Lung (tissue), 12 donors: ENCODE results near the gene SIX1. TPM values are rescaled to one million over a fixed set of nuclear protein-coding genes. Genes with fewer than 3 reads are reported as not detected.

Experiments
- ATAC-seq: fragments of 200-7000 bp; cut with Tn5 transposase; one replicate; pipeline ENCODE4 v1.9.1; 2020; ENCODE audit warnings: moderate number of reproducible peaks; ENCODE audit not compliant: insufficient read depth, low FRiP score
- DNase-seq, 3 donors: peaks; one replicate each; pipeline ENCODE4 v3.0.0-alpha.2; 2013 to 2017
- H3K27ac ChIP-seq, 2 donors: one replicate each; pipeline ENCODE4 v1.5.1; 2013; ENCODE audit warnings: mild to moderate bottlenecking in 2 of 2, moderate library complexity in 2 of 2, control low read depth in 1 of 2, inconsistent platforms in 1 of 2, low read depth in 1 of 2, low read length in 1 of 2
- H3K27me3 ChIP-seq, 3 donors: one replicate each; pipeline ENCODE4 v1.5.1; 2013; ENCODE audit warnings: low read length in 2 of 3; ENCODE audit not compliant: control insufficient read depth in 3 of 3, insufficient read depth in 3 of 3
- H3K36me3 ChIP-seq, 4 donors: one replicate each; pipeline ENCODE4 v1.5.1; 2013; ENCODE audit warnings: low read length in 4 of 4, mild to moderate bottlenecking in 1 of 4, moderate library complexity in 1 of 4; ENCODE audit not compliant: control insufficient read depth in 4 of 4, insufficient read depth in 4 of 4
- H3K4me1 ChIP-seq, 5 donors: one replicate each; pipeline ENCODE4 v1.5.1; 2013; ENCODE audit warnings: low read length in 5 of 5, mild to moderate bottlenecking in 2 of 5, moderate library complexity in 1 of 5; ENCODE audit not compliant: control insufficient read depth in 5 of 5, insufficient read depth in 5 of 5
- H3K4me3 ChIP-seq: one replicate; pipeline ENCODE4 v1.5.1; 2013; ENCODE audit warnings: mild to moderate bottlenecking, control low read depth, moderate library complexity
- H3K9ac ChIP-seq, 2 donors: one replicate each; pipeline ENCODE4 v1.5.1; 2013; ENCODE audit warnings: low read length in 2 of 2, control low read depth in 1 of 2; ENCODE audit not compliant: insufficient read depth in 1 of 2
- H3K9me3 ChIP-seq, 4 donors: one replicate each; pipeline ENCODE4 v1.5.1; 2013; ENCODE audit warnings: low read length in 3 of 4, mild to moderate bottlenecking in 1 of 4, moderate library complexity in 1 of 4; ENCODE audit not compliant: control insufficient read depth in 4 of 4, insufficient read depth in 3 of 4
- CTCF ChIP-seq: IDR thresholded peaks from 2 replicates; pipeline ENCODE4 v1.5.1; 2012; ENCODE audit warnings: mild to moderate bottlenecking; ENCODE audit errors: control extremely low read depth, extremely low read depth
- WGBS, 2 donors: extraction: QIAGEN DNeasy Blood & Tissue Kit; methylation state at CpG; one replicate each; pipeline ENCODE4 v1.1.7; 2013; 5-methylcytosine and 5-hydroxymethylcytosine counted together
- polyA plus RNA-seq, 2 donors: library from polyadenylated mRNA; stranded (reverse); fragments of 200-250 nt; gene quantifications; one replicate each; pipeline ENCODE4 v1.2.1, GENCODE V29; 2013
- total RNA-seq, 2 donors: library from RNA; depleted of rRNA in 1 of 2; stranded (reverse); fragments of >200 nt in 1 of 2; gene quantifications; one replicate each; pipeline ENCODE4 v1.2.1, GENCODE V29; 2014 to 2021
- donor health status: control.
- donor health status: control.
- donor health status: Bipolar disorder and iron deficiency.
- donor health status: healthy.
- donor health status: DM: yes; HTN: yes; CAD: no.

Gene SIX1
- total and polyA plus RNA-seq, 4 donors, result 2.1 to 5.9 (median 3.8) TPM

GRCh38 chr14:60647837-60648248, 1.4 kb downstream of the SIX1 start:
- Histone ChIP-seq H3K4me1 (peaks cover 0 to 56% (median 10%) of the 10 kb centered on the region in 5 donors), H3K27ac (no peak overlapping the region), H3K27me3 (peaks cover 6 to 95% (median 94%) of the 10 kb centered on the region in 3 donors), H3K9ac (no peak overlapping the region), H3K36me3 (no peaks in the 10 kb centered on the region), H3K4me3 (no peak overlapping the region), H3K9me3 (peaks cover 0 to 5% (median 0%) of the 10 kb centered on the region in 4 donors)
- DNase-seq (peak in 2 of 3 donors; percentile 19 to 39), ATAC-seq (no peak)
- no peak for TF ChIP-seq CTCF
- 9 to 11% methylated on average over 21 of the region's 21 CpGs for WGBS, 2 donors

- WGBS, 2 donors, result 3 to 8% methylated on average over 41 to 43 of the region's 43 CpGs
- Histone ChIP-seq H3K4me3 (no peak overlapping the region), H3K27me3 (peaks cover 6 to 95% (median 94%) of the 10 kb centered on the region in 3 donors), H3K27ac (no peak overlapping the region), H3K36me3 (no peaks in the 10 kb centered on the region), H3K9ac (no peak overlapping the region), H3K4me1 (peaks cover 0 to 56% (median 4%) of the 10 kb centered on the region in 5 donors), H3K9me3 (peaks cover 0 to 9% (median 0%) of the 10 kb centered on the region in 4 donors)
- ATAC-seq (no peak), DNase-seq (peak in 2 of 3 donors; percentile 51 to 66)
- no peak for TF ChIP-seq CTCF
These were observed 2.0 kb downstream of the SIX1 start for GRCh38 chr14:60647081-60647836.

- DNase-seq (peak in 1 of 3 donors; percentile 15), ATAC-seq (no peak)
- 16 to 31% methylated on average over 11 of the region's 11 CpGs for WGBS, 2 donors
- Histone ChIP-seq H3K4me3 (no peak overlapping the region), H3K36me3 (no peaks in the 10 kb centered on the region), H3K27me3 (peaks cover 11 to 95% (median 94%) of the 10 kb centered on the region in 3 donors), H3K9me3 (peaks cover 0 to 13% (median 0%) of the 10 kb centered on the region in 4 donors), H3K27ac (no peak overlapping the region), H3K9ac (no peak overlapping the region), H3K4me1 (peaks cover 0 to 58% (median 4%) of the 10 kb centered on the region in 5 donors)
- TF ChIP-seq CTCF, result no peak
These were observed 3.0 kb downstream of the SIX1 start for GRCh38 chr14:60646226-60646818.
